D341Med (cell line): ENCODE data around the gene MISP.
A peak's percentile ranks its signal among the peaks of the same experiment; 100 is the strongest.

Experiments used
- DNase-seq: peaks from one replicate; pipeline ENCODE4 v3.0.0; 2012; ENCODE audit warnings: low spot score

Gene MISP

GRCh38 chr19:746208-746819 is 4.6 kb upstream of the MISP start:
- no peak for DNase-seq

- DNase-seq, result no peak
Measured at GRCh38 chr19:746956-747355, 4.0 kb upstream of the MISP start.

GRCh38 chr19:747432-748273 is 3.3 kb upstream of the MISP start:
- no peak for DNase-seq

- DNase-seq, result no peak
Measured at GRCh38 chr19:748274-748598, 2.7 kb upstream of the MISP start.

- DNase-seq, result no peak
Measured at GRCh38 chr19:749811-750210, 1.1 kb upstream of the MISP start.

GRCh38 chr19:751501-752341 is 809 bp downstream of the MISP start:
- DNase-seq, result no peak

GRCh38 chr19:752652-753517 is 2.0 kb downstream of the MISP start:
- no peak for DNase-seq

- DNase-seq, result no peak
Measured at GRCh38 chr19:754530-754929, 3.6 kb downstream of the MISP start.

GRCh38 chr19:755063-755462 is 4.2 kb downstream of the MISP start:
- DNase-seq, result no peak

GRCh38 chr19:756236-756635 is 5.3 kb downstream of the MISP start:
- DNase-seq, result no peak

- no peak for DNase-seq
Measured at GRCh38 chr19:756821-757688, 6.1 kb downstream of the MISP start.

- no peak for DNase-seq
Measured at GRCh38 chr19:757811-758668, 7.1 kb downstream of the MISP start.

GRCh38 chr19:763181-763580 is 12.3 kb downstream of the MISP start:
- DNase-seq, result no peak

- DNase-seq, result no peak
Measured at GRCh38 chr19:763869-764268, 13.0 kb downstream of the MISP start.

- no peak for DNase-seq
Measured at GRCh38 chr19:764301-764700, 13.4 kb downstream of the MISP start.

GRCh38 chr19:765179-765738 is 14.3 kb downstream of the MISP start:
- no peak for DNase-seq

GRCh38 chr19:768424-768823 is 17.5 kb downstream of the MISP start:
- DNase-seq, result no peak

- DNase-seq, result no peak
Measured at GRCh38 chr19:769616-770015, 18.7 kb downstream of the MISP start.

GRCh38 chr19:771332-771785 is 20.4 kb downstream of the MISP start:
- peak; percentile 80 for DNase-seq

- DNase-seq, result no peak
Measured at GRCh38 chr19:772063-772462, 21.2 kb downstream of the MISP start.
